HG02763 (cell line): ENCODE data around the gene VDAC1.

Source experiments
- ATAC-seq: cut with Tn5 transposase; IDR thresholded peaks from one replicate; pipeline ENCODE4 v1.9.1; 2021; ENCODE audit warnings: mild to moderate bottlenecking, moderate library complexity; ENCODE audit not compliant: unreplicated experiment

The VDAC1 gene

DNA sequence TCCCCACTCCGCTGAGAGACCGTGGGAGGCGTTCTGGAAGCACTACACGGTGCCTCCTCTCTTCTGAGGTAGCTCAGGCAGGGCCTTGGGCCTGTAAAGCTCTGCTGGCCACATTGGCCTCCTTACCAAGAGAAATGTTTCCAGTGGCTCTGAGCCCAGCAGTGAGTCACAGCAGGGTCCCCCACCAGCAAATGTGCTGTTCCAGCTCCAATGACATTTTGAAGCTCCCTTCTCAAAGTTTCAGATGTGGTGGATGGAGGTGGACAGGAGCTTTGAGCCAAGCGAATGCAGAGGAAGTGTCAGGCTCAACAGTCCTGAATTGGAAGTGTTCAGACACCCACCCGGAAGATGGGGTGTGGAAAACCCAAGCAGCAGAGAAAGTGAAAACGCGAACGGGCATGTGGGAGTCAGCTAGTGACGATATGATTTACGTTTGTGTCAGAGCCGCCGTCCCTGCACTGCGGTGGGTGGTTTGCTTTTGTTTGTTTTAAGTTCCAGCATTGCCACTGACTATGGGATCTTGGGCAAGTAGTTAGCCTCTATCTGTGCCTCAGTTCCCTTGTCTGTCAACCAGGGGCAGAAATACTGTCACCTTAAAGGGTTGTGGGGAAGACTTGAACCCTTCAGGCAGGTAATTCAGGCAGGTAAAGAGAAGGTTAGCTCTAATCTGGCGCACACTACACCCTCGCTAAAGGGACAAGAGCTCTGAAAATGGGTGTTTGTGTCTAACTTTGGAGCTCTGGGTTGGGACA, 74.5 kb downstream of the VDAC1 start:
- no peak for ATAC-seq

DNA sequence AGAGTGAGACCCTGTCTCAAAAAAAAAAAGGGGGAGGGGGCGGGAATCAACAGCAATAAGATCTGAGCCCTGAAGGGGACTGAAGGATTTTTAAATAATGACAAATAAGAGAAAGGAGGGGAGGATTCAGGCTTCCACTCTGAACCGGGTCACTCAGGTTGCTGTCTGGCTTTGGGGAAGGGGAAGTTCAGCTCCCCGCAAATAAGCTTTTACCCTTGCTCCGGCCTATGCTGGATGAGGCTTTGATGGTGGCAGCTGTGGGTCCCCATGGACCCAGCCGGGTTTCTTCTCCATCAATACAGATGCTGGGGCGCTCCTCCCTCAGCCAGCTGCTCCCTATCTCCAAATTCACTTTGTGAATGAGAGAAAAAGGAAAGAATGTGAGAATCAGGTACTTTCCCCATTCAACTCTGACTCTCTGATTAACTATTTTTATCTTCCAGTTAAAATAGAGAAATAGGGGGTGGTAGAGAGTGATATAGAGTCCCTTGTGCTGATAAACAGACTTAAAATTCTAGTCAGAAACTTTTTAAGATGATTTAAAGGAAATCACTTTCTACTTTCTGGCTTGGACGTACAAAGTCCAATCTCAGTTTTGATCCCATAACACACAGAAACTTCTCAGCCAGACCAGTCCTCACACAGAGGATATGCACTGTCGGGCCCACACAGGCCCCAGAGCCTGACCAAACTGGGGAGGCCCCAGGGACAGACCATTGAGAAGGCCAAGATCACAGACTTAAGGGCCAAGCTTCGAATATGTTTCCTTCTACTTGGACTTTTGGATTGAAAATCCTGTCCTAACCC, 76.0 kb downstream of the VDAC1 start:
- ATAC-seq: no peak

DNA sequence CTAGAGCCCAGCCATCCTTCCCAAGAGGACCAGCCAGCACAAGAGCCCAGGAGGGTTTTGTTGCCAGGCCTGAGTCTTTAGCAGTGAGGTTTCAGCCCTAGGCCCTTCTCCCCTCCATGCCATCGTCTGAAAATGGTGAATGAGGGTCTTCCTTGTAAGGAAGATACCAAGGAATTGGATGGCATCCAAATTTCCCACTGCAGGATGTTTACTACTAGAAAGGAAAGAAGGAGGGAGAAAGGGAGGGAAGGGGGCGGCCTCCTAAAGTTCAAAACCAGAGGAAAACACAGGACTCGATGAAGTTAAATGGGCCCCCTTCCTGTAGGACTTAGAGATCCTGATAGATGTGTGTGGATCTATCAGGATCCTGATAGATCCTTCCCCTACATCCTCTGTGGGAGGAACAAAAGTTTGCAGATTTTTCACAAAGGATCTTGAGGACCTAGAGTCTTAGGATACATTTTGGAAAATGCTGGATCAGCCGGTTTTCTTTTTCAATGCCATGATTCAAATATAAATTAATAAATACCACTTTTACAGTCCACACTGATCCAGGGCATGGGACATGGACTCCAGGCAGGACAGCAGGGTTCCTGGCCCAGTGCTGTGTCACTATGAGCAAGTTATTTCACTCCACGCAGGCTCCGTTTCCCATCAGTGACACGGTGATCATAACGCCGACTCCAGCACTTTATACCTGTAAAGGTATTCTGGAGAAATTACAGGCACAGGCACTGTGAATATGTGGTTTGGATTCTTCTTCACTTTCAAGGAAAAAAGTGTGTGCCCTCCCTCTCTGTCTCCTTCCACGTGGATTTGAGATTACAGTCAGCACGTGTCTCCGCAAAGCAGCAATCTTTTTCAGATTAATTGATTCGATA, 77.2 kb downstream of the VDAC1 start:
- ATAC-seq: no peak

DNA sequence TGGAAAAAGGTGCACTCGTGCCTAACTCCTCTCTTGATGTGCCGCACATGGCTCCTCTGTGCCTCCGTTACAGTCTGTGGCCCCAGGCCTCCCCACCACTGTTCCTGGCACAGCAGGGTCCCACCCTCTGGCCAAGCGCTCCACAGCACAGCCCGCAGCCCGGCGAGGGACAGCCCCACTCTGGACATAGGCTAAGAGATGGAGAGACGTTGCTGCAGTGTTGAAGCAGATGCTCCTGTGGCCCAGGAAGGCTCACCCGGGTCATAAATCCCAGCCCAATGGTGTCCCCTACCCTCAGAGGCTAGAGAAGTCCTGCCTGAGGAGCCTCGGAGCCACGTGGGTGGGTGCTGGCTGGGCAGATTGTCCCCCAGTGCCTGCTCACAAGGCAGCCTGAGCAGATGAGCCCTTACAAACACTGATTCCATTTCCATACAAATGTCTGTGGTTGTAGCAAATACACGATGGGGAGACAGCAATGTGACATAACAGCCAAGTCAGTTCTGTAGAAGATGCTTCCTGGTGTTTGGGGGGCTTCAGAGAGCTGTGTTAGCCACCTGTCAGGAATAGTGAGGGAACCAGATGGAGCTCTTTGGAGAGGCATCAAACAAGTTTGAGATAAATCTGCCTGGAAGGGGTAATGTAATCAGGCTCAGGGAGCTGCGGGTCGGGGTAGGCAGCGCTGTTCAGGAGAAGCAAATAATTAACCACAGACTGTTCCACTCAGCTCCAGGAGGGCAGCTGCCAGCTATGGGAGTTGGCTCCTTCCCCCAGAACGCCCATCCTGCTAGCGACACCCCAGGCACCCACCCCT, 78.1 kb downstream of the VDAC1 start:
- ATAC-seq: no peak

DNA sequence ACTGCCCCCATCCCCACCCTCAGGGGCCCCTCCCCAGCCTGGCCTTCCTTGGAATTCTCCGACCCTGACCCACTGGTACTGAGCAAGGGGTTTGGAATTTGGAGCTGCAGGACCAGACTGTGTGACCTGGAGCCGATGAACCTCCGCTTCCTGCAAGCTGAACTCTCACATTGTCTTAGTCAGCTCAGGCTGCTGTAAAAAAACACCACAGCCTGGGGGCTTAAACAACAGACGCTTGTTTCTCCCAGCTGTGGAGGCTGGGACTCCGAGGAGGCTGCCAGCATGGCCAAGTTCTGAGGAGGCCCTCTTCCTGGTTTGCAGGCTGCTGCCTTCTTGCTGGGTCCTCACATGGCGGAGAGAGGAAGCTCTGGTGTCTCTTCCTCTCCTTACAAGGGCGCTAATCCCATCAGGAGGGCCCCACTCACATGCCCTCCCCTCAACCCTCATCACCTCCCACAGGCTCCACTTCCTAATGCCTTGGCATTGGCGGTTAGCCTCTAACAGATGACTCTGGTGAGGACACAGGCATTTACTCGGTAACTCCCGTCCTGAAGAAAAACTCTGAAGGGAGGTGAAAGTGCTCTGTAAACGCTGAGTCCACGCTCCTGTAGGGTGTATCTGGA, 78.8 kb downstream of the VDAC1 start:
- no peak for ATAC-seq

DNA sequence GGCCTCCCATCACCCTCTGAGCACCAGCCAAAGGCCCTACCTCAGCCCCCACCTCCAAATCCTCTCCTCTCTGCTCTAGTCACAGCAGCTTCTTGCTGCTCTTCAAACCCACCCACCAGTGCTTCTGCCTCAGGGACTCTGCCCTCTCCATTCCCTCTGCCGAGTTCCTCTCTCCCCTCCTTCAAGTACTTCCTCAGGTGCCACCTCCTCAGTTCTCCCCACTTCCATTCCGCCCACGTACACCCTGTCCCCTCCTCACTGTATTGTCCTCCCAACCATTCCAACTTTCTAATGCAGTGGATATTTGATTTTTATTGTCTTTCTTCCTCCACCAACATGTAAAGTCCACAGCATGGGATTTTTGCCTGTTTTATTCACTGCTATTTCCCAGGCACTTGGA, 79.5 kb downstream of the VDAC1 start:
- no peak for ATAC-seq

DNA sequence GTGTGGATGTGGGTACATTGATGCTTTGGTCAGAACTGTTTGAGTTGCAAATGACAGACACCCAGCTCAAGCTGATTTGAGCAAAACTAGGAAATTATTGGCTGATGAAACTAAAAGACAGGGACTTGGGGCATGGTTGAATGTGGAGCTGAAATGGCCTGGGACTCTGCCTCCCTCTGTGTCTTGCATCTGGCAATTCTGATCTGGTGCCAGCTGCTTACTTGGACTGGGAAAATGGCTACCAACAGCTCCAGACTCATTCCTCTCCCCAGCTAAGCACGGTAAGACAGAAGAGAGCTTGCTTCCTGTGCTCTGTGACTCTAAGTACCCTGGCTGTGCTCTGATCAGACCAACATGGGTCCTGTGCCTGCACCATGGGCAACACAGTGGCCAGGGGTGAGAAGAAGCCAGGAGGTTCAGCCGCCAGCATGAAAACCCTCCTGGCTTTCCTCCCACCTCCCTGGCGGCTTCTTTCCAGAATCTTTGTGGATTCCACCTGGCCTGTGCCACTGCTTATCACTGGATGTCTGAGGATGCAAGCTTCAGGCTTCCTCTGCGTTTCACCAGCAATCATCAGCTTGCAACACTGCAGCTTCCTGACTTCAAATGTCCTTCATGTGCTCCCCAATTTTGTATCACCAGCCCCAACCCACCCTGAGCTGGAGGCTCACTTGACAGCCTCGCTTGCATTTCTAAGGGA, 80.4 kb downstream of the VDAC1 start:
- no peak for ATAC-seq

DNA sequence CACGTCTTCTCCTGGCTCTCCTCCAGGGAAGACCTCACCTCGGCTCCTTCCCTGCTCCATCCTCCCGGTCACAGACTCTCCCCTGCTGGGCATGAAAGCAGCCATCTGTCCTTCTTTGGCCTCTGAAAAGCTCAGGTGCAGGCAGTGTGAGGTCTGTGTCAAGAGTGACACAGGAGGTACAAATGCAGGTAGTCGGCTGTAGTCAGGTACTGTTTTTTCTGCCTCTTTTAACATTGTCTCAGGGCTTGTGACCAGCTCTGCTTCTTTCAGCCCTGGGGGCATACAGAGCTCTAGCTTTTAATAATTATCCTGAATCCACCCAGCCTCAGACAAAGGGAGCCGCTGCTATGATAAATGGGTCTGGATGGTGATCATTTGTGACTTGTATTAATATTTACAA, 82.8 kb downstream of the VDAC1 start:
- ATAC-seq: no peak
